ENCODE results near the gene FAM111A.
A peak's percentile ranks its signal among the peaks of the same experiment; 100 is the strongest.

FAM111A gene

GRCh38 chr11:59141673-59142460 lies 789 bp upstream of the FAM111A start:
- DNase-seq (ENCODE audit: low read depth) = no peak

- DNase-seq (ENCODE audit: low read depth) = no peak
These were observed 1.4 kb downstream of the FAM111A start for GRCh38 chr11:59144096-59144495.

- peak; percentile 35 for DNase-seq (ENCODE audit: low read depth)
These were observed 2.1 kb downstream of the FAM111A start for GRCh38 chr11:59144579-59145345.

- DNase-seq (ENCODE audit: low read depth) = no peak
These were observed 2.9 kb downstream of the FAM111A start for GRCh38 chr11:59145534-59145933.

- no peak for DNase-seq (ENCODE audit: low read depth)
These were observed 9.1 kb downstream of the FAM111A start for GRCh38 chr11:59151761-59152160.

- DNase-seq (ENCODE audit: low read depth) = no peak
These were observed 9.8 kb downstream of the FAM111A start for GRCh38 chr11:59152312-59152951.

GRCh38 chr11:59154610-59155009 lies 12.0 kb downstream of the FAM111A start:
- no peak for DNase-seq (ENCODE audit: low read depth)

GRCh38 chr11:59157433-59157832 lies 14.8 kb downstream of the FAM111A start:
- no peak for DNase-seq (ENCODE audit: low read depth)

GRCh38 chr11:59158206-59159068 lies 15.8 kb downstream of the FAM111A start:
- no peak for DNase-seq (ENCODE audit: low read depth)

- no peak for DNase-seq (ENCODE audit: low read depth)
These were observed 21.4 kb downstream of the FAM111A start for GRCh38 chr11:59164028-59164427.

- peak; percentile 85 for DNase-seq (ENCODE audit: low read depth)
These were observed 29.1 kb downstream of the FAM111A start, which contains the start of gene DTX4 for GRCh38 chr11:59171508-59172322. Gene DTX4, plus strand, starts transcription at chr11:59172132. Its CDS starts 464 bp downstream, at chr11:59172596.

GRCh38 chr11:59172345-59173079 lies 29.9 kb downstream of the FAM111A start:
- DNase-seq (ENCODE audit: low read depth) = no peak

GRCh38 chr11:59173080-59173963 lies 30.7 kb downstream of the FAM111A start:
- DNase-seq (ENCODE audit: low read depth) = no peak

GRCh38 chr11:59173964-59174663 lies 31.5 kb downstream of the FAM111A start:
- DNase-seq (ENCODE audit: low read depth) = no peak

GRCh38 chr11:59174664-59175033 lies 32.0 kb downstream of the FAM111A start:
- DNase-seq (ENCODE audit: low read depth) = no peak

- no peak for DNase-seq (ENCODE audit: low read depth)
These were observed 32.4 kb downstream of the FAM111A start for GRCh38 chr11:59175091-59175501.

GRCh38 chr11:59176330-59176729 lies 33.7 kb downstream of the FAM111A start:
- no peak for DNase-seq (ENCODE audit: low read depth)

GRCh38 chr11:59178402-59178801 lies 35.7 kb downstream of the FAM111A start:
- DNase-seq (ENCODE audit: low read depth) = no peak

- no peak for DNase-seq (ENCODE audit: low read depth)
These were observed 36.5 kb downstream of the FAM111A start for GRCh38 chr11:59179121-59179520.
